Astrocyte of the cerebellum (primary cell): ENCODE results near the gene PNPLA6.

Experiments
- DNase-seq: peaks from one replicate; pipeline ENCODE4 v3.0.0-alpha.2; 2011; ENCODE audit warnings: low read depth
- H3K4me3 ChIP-seq: 2 replicates; pipeline ENCODE4 v1.5.1; 2011; ENCODE audit warnings: mild to moderate bottlenecking, low read depth, low read length, moderate library complexity
- CTCF ChIP-seq: IDR thresholded peaks from 2 replicates; pipeline ENCODE4 v1.5.1; 2012; ENCODE audit warnings: low read length, low read depth, moderate library complexity, mild to moderate bottlenecking; ENCODE audit errors: missing control alignments
- in situ Hi-C: cut with HindIII; loops from 2 replicates; pipeline ENCODE4 v1.10.0; 2017; ENCODE audit warnings: low sequenced_read_pairs

PNPLA6 gene

GRCh38 chr19:7560255-7560654 lies 24.7 kb downstream of the PNPLA6 start:
- no peak overlapping the region for H3K4me3 ChIP-seq
- DNase-seq: no peak
- TF ChIP-seq CTCF: no peak
- in situ Hi-C loops: no loop called here

- no peak for TF ChIP-seq CTCF
- DNase-seq: no peak
- in situ Hi-C loops: no loop called here
- no peak overlapping the region for H3K4me3 ChIP-seq
Measured at GRCh38 chr19:7561325-7561724, 25.8 kb downstream of the PNPLA6 start.

- in situ Hi-C loops: no loop called here
- no peak for TF ChIP-seq CTCF
- no peak for DNase-seq
- no peak overlapping the region for H3K4me3 ChIP-seq
Measured at GRCh38 chr19:7562646-7563393, 27.3 kb downstream of the PNPLA6 start.

GRCh38 chr19:7564866-7565265 lies 29.3 kb downstream of the PNPLA6 start:
- no peak for TF ChIP-seq CTCF
- in situ Hi-C loops: no loop called here
- DNase-seq: no peak
- no peak overlapping the region for H3K4me3 ChIP-seq

- in situ Hi-C loops: no loop called here
- TF ChIP-seq CTCF: no peak
- H3K4me3 ChIP-seq: no peak overlapping the region
- no peak for DNase-seq
Measured at GRCh38 chr19:7565332-7565731, 29.8 kb downstream of the PNPLA6 start.

GRCh38 chr19:7570761-7571160 lies 35.2 kb downstream of the PNPLA6 start:
- TF ChIP-seq CTCF: no peak
- no peak overlapping the region for H3K4me3 ChIP-seq
- in situ Hi-C loops: no loop called here
- no peak for DNase-seq
